NCI-H1105 treated with DMSO at 0.1 percent for 48 hours (cell line): ENCODE data around the gene OPALIN.

Source experiments
- DNase-seq: peaks from one replicate; lab custom pipeline; 2025; lab: John Stamatoyannopoulos, UW

The OPALIN gene

DNA sequence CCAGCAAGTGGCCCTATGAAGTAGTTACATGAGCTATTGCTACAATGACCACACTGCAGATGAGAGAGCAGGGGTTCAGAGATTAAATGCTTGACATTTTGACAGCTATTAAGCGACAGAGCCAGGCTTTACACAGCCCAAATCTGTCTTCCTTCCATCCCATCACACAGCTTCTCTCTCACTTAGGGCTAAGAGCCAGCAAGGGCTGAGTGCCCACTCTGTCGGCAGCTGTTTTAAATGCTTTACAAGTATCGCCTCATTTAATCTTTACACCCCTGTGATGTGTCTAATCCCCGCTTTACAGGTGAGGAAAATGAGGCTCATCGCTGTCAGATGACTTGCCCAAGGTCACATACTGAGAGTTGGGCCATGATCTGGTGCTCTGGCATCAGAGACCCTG, 15.2 kb upstream of the OPALIN start:
- no peak for DNase-seq

DNA sequence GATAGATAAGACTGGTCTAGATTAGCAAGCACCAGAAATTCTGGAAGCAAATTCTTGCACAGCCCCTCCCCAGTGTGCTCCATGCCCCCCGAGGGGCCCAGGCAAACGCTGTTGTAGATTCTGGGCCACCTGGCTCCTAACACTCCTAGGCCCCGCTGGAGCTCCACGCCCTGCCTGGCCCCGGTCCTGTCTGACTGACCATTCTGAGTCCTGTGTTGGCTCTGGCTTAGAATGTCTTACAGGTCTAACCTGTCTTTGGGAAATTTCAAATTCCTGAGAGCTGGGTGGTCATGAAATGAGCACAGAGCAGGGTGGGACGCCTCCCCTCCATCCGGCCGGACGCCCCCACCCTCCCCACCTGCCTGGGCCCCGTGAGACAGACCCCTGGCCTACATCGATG, 12.6 kb upstream of the OPALIN start:
- no peak for DNase-seq

DNA sequence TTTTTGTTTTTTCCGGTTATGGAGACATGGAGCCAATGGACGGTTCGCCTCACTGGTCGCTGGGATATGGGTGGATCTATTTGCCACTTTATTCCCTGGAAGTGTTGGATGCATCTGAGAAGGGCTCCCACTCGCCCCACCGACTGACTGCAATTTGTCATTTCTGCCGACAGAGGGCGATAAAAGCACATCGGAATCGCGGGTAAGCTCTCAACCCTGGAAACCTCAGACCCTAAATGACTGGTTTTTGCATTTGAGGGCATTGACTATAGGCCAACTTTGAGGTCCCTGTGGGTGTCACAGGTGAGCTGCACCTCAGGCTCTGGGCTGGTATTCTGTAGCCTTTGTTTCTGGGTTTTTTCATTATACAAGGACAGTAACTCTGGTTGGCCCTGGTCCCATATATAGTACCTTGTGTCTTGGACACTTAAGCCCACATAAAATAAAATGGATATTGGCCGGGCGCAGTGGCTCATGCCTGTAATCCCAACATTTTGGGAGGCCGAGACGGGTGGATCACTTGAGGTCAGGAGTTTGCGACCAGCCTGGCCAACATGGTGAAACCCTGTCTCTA, 11.9 kb upstream of the OPALIN start:
- DNase-seq, result peak; percentile 12

DNA sequence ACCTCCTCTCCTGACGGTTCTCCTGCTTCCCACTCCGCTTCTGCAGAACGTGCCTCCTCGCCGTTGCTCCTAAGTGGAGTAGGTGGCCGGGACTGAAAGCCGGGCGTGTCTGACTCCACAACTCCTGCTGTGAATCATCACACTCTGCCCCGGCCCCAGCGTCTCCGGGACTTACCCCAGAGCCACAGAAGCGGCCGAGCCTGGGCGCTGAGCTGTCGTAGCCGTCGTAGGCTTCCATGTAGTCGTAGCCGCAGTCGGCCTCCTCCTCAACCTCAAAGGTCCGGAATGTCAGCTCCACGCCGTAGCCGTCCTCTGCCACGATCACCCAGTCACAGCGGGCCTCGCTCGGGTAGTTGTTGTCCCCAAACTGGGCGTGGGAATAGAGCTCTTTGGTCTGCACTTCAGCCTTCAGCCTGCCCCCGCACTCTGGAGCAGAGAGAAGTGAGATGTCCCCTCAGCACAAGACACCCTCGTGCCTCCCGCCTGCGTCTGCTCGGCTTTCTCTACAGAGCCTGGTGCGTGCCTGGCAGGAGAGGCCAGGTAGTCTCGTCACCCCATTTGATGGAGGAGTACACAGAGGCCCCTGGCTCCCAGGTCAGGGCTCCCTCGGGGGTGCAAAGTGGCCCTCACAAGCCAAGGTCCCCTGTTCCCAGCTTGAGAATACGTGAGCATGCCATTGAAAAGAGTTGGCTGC, 11.2 kb upstream of the OPALIN start:
- no peak for DNase-seq

DNA sequence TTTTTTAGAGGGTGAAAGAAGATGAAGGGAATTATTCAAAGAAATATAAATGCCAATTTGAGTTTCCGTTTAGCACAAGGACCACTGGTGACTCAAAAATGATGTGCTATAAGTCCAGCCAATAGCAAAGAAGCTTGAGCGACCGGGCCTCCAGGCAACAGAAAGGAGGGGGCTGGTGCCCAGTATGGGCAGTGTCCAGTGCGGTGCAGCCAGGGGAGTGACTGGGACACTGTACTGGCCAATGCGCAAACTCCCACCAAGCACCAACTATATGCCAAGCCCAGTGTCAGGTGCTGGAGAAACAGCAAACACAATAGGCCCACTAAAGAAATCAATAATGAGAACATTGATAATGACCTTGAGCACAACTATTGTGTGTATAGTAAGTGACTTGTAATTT, 10.2 kb upstream of the OPALIN start:
- no peak for DNase-seq

DNA sequence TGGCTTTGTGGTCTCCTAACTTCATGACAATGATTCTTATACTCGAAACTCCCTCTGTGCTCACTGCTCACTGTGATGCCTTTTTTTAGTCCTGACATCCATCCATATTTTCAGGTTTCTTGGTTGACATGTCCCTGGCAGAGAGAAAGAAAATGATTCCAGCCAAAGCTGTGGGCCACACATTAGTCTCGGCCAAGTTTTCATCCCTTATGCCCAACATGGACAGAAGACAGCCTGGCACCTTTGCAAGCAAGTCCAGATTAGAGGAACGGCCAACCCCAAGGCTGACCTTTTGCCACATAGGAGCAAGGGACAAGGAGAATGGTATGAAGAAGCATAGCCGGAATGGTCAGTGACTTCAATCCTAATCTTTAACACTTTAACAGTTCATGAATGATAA, 8.7 kb upstream of the OPALIN start:
- no peak for DNase-seq

DNA sequence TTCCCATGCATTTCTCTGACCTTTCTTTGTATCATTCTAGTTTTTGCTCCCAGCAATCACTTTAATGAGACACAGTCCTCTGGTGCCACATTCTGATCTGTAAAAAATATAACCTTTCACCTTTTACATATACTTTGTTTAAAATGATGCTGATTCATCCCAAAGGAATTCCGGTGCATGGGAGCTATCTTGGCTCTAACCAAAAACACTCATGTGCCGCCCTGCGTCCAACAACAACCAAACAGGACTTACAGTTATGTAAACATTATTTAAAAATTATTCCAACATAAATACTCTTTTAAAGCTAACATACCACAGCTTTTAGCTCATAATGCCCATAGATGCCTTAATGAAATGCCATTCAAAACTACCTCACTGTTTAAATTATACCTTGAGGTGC, 7.7 kb upstream of the OPALIN start:
- no peak for DNase-seq

DNA sequence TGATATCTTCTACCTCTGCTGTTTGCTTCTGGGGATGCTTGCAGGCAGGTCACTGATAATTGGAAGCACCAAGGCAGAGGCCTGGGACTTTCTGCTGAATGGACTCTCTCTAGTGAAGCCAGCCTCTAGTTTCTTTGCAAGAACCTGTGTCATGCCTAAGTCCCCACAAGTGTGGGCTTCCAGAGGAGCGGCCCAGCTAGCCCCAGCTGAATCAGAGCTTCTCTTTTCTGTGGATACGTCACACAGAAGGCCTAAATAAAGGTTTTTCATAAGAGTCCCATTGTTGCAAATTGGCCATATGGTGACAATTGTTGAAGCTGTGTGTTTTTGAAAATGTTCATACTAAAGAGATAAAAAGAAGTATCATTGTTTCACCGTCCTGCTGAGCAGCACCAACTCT, 6.8 kb upstream of the OPALIN start:
- DNase-seq, result no peak

DNA sequence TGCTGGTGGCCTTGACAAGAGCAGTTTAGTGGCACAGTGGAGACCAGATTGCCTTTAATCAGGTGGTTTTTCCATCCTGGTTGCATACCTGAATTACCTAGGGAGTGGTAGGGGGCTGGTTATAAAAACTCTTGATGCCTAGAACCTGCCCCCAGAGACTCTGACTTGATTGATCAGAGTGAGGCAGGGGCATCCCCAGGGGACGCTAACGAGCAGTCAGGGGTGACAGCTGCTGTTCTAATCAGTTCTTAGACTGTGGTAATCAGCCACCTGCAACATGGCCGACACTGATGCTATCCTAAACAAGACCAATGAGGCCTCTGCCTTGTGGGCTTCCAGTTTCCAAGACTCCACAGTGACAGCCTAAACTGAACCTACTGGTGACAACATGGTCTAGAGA, 2.0 kb upstream of the OPALIN start:
- no peak for DNase-seq

DNA sequence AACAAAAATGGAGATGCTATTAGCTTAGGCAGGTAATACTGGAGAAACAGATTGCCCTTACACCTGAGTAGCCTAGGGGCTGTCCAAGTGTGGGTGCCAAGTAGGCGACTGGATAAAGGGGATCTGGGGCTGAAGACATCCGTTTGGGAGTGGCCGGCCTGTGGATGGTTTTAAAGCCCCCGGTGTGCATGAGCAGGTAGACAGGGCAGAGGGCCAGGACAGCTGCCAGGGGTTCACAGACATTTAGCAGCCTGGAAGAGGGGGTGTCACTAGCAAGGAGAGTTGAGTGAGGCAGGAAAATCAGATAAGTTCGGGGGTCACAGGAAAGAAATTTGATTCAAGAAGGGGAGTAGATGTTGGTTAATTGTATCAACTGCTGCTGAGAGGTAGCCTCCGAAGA, 1.5 kb upstream of the OPALIN start:
- no peak for DNase-seq

DNA sequence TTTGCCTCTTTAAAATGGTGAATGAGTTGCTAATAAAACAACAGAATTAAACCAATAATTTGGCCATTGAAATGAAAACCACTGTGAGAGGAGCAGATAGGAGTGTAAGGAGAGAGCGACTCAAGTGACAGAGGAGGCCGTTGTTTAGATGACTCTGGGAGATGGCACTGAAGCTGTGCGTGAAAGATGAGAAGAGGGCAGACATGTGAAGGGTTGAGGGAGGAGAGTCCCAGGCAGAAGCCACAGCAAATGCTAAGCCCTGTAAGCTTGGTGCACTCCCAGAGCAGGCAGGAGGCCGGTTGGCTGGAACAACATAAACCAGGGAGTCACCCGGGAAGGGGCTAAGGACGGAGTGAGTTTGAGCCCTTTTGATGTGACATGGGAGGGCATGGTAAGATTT, 814 bp upstream of the OPALIN start:
- DNase-seq, result no peak

DNA sequence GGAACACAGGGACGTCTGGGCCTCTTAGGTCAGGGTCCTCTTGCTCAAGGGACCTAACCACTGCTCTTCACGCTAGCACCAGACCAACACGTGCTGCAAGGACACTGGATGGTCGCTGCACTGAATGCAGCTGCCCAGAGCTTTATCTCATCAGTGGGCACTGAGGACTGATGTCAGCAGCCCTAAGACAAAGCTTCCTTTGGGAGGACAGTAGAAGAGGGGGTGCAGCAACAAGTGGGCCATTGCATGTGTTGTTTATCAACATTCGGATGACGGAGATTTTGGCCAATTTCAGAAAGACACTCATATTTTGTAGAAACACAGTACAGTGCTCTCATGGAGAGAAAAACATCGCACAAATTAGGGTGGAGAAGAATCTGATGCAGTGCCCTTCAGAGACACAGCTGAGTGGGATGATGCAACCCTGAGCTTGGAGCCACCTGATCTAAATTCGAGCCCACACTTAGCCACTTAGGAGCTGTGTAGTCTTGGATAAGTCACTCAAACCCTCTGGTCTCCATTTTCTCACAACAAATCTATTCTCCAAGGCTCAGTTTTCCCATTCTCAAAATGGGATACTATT, 1.7 kb downstream of the OPALIN start:
- no peak for DNase-seq

DNA sequence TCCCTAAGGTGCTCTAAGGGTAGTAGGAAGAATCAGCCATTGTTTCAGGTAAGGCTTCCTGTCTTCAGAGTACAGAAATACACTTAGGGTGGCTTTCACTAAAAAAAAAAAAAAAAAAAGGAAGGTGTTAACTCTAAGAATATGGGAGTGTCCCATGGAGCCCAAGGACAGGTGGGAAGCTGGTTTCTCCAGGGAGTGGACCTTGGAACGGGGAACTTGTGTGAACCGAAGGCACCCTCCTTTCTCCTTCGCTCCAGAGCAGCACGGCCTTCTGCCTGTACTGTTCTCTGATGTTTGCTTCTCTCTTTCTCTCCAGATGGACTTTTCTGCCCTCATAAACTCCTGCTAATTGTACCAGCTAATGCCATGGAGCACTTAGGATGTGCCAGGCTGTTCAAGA, 6.2 kb downstream of the OPALIN start:
- DNase-seq, result no peak

DNA sequence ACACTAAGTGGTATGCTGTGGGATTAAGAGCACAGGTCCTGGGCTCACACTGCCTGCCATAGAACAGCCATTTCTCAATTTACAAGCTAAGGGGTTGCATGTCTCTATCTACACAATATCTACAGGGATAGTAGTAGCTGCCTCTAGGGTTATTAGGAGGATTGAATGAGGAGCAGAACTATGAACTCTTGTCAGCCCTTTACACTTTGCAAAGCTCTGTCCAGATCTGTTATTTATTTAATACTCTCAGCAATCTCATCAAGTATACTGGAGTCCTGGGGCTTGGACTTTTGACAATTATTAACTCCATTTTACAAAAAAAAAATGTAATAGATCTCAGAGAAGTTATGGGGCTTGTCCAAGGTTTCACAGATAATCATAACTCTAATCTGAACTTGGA, 6.8 kb downstream of the OPALIN start:
- DNase-seq, result no peak

DNA sequence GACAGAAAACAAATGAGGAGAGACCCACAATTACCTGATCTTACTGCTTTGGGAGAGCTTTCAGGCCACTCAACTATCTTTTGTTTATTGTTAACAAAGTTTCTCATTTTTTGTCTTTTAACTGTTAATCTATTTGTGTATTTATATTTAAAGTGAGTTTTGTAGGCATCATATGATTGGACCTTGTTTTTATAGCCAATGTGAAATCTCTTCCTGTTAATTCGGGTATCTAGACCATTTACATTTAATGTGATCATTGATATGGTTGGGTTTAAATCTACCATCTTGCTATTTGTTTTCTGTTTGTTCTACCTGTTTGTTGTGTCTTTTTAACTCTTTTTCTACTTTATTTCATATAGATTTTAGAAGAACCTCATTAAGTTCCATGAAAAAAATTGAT, 12.5 kb downstream of the OPALIN start:
- DNase-seq, result no peak

DNA sequence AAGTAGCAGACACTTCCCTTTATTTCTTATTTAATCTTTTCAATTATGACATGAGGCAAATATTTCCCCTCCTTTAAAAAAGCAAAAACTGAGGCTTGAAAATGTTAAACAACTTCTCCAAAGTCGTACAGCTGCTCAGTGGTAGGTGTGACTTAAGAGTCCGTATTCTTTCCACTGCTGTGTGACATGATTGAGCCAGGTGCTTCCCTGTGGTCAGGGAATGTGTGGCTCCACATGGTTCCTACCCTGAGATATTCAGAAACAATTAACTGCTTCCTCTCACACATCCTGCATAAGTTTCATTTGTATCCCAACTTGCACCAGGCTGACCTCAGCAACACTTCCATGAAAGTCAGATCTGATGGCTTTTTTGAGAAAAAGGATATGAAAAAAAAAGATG, 13.6 kb downstream of the OPALIN start:
- DNase-seq, result no peak

DNA sequence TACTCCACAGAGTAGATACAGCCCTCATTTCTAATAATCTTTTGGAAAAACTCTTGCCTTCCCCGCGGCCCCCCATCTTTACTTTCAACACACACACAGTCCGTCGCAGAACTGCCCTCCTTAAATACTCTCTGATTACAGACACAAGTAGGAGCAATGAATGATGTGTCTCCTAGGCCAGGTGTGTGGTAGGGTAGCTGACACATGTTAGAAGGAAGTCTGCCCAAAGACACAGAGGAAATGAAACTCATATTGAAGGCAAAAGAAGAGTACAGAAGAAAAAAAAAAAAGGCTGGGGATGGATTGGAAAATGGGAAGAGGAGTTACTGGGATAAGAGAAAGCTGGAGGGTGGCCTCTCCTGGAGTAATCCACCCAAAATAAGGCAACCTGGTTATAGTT, 14.6 kb downstream of the OPALIN start:
- DNase-seq, result no peak

DNA sequence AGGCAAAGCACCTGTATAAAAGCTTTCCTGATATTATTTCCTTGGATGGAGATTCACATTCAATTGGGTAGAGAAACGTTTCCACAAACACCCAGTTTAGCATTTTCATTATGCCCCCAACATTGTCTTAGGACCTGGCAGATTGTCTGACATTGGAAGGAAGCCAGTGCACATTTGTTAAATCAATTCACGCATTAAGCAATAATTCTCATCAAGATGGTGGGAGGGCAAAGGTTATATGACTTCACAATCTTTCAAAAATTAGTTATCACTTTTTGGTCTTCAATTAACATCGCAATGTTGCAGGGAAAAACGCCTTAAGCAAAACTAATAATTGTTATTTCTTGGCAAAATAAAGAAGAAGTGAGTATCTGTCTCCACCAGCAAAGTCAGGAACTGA, 16.4 kb downstream of the OPALIN start:
- no peak for DNase-seq

DNA sequence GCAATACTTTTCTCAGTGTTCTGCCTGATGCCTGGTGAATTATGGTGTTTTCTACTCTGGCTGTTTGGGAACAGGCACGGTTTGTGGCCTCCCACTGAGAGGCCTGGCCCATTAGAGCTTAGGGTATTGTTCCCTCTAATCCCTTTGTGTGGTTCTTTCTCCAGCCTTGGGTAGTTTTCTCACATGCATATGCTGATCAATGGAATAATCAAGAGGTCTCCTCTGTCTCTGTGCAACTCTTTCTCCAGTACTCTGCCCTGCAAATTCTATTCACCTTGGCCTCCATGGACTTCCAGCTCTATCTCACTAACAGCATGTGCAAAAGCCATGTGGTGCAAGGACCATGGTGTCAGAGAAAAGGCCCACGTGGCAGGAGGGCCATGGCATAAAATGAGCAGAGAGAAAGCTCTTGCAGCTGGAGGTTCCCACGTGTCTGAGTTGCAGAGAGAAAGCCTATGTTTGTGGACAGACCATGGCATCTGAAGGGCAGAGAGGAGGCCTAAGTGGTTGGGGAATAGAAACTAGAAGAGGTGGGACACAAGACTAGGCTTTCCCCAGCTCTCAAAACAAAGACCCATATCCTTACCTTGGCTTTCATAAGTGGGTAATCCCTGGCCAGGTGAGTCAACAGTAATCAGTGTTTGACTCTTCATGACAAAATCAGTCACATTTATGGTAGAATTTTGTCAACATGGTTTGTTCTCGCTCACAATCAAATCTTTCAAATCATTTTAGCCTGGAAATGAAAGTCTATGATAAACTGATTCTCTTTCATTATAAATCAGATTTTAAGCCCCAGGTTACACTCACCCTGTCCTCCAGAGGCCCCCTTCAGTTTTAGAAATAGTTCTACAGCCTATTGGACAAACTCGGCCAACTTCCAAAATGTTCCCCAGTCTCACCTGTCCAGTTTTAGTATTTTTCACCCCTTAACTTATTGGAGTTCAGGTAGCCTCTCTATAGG, 17.3 kb downstream of the OPALIN start:
- no peak for DNase-seq

DNA sequence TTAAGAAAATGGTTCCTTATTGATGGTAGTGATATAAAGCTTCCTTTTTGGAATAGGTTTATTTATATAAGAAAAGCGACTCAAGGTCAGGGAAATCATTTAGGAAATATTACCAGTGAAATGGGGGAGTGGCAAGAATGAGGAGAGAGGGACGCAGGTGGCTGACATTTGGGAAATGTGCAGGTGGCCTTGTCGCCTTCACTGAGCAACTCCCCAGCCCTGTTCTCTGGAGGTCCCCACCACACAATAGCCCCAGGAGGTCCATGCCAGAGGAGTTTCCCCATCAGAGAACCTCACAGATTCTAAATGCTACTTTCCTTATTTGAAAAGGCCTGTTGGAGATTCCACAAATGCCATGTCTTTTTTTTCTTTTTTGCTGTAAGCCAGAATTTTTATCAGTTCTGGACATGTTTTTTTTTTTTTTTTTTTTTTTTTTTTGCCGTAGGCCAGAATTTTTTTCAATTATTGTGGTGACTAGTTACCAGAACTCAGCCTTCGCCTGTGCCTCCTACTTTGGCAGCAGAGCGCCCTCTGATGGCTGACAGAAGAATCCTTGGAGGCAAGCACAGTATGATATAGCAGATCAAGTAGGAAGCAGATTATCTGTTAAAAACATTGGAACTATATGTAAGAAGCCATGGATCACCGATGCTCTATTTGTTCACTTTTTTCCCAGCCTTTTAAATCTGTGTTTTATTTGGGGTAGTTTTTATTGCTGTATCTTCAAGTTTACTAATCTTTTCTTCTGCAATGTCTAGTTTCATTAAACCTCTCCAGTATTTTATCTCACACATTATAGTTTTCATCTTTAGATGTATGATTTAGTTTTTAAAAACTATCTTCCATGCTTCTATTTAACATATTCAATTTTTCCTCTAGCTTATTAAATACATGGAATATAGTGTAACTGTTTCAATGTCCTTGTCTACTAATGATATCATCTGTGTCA, 18.6 kb downstream of the OPALIN start:
- DNase-seq, result peak; percentile 56

DNA sequence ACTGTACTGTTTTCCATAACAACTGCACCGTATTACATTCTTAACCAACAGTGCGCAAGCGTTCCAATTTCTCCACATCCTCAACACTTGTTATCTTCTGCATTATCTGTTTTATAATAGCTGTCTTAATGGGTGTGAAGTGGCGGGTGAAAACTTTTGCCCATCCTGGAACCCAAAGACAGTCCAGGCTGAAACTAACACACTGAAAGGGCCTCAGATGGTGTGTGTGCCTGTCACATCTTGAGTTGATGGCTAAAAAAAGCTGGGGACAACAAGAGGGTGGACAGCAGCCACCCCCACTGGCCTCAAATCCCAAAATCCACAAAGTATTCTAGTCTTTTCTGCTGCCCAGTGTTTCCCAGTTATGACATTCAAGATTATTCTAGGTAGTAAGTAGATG, 19.4 kb downstream of the OPALIN start:
- no peak for DNase-seq
